AG08396 (cell line): ENCODE measurements around the gene ASB1.

Experiments
- DNase-seq: peaks from one replicate; pipeline ENCODE4 v3.0.0; 2012; ENCODE audit warnings: low spot score, mixed read lengths

Gene ASB1

DNA sequence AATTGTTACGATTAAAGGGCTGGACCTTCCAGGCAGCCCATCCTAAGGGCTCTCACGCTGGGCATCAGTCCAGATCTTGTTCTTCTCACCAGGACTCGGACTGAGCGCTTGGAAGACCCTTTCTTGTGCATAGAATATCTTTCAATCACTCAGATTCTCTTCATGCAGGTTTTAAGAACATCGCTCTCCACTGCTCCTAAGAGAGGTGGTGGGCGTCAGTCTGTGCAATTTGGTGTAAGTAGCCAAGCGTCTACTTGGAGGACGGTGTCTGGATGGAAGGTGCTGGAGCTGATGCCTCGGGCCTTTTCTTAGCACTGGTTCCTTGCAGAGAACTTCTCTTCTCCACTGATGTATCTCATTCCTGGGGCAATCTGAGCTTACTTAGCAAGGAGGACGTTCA is 68.7 kb downstream of the ASB1 start:
- no peak for DNase-seq

DNA sequence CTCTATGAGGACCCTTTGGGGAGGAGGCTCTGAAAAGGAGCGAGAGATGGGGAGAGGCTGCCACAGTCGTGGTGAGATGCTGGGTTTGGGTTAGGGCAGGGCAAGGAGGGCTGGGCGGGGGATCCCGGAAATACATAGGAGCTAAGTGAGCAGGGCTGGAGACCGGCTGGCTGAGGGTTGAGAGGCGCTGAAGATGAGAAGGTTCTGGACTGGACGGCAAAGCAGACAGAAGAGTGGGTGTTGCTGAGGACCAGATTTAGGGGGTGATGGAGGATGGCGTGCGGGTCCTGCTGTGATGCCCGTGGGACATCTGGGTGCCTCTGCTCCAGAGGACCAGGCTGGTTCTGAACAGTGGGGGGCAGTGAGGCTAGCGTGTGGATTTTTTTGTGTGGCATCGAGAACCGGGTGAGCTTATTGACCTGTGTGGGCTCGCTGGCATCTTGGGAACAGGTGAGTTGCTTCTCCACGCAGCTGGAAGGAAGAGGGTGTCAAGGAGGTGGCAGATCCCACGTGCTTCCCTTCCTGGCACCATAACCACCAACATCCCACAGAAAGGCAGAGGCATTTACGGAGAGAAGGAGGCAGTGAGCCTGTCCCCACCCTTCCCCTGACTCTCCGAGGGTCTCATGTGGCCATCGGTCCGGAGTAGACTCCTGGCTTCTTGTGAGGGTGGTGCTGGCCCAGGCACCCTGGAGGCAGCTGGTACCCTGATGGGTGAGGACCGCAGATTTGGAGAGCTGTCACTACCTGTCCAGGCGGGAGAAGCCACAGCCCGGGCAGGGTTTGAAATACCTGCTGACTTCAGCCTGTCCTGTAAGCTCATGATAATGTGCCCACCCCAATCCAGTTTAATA is 70.3 kb downstream of the ASB1 start:
- DNase-seq, result no peak

DNA sequence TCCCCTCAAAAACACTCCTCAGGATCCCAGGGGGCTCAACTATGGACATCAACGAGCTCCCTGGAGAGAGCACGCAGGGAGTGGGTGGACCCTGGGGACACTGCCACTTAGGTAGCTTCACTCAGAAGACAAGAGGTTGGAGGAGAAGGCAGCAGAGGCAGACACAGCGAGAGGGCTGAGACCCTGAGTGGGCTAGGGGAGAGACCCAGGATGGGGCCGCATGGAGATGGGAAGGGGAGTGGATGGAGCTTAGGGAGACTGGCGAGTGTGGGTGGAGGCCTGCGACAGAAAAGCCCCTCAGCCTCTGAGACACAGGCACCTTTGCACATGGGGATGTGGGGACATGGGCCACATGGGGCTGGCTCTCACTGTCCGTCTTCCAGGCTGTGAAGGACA is 70.9 kb downstream of the ASB1 start:
- DNase-seq, result no peak

DNA sequence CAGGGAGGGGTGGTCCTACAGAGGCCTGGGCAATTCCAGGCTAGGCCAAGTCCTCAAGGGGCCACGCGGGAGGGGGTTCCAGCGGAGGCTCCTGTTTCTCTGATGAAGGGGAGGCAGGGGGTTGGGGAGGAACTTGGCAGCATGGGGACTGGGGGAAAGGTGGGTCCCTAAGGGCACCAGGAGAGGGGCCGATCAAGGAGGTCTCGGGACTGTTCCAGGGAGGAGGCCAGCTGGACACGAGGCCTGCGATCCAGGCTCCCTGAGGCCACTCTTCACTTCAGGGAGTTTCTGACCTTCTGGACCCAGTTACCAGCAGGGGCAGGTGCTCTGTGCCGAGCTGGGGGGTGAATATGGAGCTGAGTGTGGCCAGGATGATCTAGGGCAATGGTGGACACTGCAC is 71.5 kb downstream of the ASB1 start:
- DNase-seq, result no peak

DNA sequence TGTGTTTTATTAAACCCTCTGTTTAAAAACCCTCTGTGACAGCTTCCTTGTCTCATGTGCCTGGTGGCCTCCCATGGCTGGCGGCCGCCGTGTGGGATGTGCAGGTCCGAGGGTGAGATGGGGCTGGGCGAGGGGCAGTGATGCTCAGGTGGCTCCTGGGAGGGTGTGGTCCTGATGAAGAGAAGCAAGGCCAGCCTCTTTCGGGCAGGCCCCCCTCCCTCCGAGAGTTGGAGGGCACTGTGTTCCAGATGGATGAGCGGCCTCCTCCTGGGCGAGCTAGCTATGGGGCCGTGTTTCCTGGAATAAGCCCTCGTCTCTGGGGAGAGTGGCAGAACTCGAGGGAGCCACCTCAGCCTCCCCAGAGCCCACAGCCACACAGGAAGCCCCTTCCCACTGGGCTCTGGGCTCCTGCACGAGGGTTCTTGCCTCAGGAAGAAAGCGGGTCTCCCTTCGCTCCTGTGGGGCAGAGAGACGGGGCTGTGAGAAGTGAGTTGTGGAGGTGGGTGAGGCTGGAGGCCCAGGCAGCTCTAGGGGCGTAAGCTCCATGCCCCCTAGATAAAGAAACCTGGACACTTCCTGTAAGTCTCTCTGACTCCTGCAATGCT is 72.1 kb downstream of the ASB1 start:
- no peak for DNase-seq

DNA sequence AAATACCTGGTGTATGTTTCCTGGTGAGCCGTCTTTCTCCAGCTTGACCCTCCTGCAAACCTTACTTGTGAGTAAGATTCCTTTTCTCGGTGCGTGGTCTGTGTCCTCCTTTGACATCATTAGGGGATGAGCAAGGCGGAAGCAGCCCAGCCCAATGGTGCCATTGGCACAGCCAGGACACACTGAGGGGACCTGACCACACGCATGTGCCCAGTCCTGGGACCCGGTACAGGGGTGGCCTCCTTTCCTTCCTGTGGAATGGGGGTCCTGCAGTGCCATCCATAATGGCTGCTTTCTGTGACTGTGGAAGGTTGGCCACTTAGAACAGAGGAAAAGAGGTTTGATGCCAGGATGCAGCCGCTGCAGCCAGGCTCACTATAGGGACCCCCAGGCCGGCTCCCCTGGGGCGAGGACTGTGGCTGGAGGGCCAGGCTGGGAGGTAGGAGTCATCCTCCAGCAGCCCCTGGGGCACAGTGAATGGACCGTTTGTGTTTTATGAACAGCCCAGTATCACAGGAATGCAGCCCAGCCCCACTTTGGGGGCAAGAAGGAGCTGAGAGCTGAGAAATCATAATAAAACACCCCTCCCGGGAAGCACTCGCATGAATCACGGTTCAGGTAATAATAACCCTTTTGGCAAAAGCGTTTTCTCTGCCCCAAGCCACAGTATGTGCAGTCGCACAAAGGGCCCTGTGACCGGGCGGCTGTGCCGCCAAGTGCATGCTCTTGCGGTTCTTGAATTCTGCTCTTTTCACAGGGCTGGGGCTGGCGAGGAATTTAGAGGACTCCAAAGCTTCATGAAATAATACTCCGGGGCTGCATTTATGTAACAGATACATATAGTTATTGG is 73.2 kb downstream of the ASB1 start:
- DNase-seq, result no peak

DNA sequence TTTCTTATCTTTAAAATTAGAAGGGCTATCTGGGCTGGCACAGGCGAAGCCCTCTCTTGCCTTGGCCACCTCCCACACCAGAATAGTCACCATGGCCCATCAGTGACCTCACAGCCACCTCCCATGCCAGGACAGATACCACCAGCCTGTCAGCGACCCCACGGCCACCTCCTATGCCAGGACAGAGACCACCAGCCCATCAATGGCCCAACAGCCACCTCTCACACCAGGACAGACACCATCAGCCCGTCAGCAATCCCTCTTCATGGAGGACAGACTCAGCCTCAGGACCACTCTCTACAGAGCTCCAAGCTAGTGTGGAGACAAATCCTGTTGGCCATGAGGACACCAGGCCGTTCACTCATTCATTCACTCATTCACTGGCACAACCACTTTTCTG is 74.6 kb downstream of the ASB1 start:
- no peak for DNase-seq
